CD4-positive, alpha-beta T cell (primary cell): ENCODE data around the gene MAP3K4. TPM values are rescaled to one million over a fixed set of nuclear protein-coding genes. Genes with fewer than 3 reads are reported as not detected.

Experiments used
- ATAC-seq: fragments of 200-7000 bp; cut with Tn5 transposase; one replicate; pipeline ENCODE4 v1.10.0; 2022; ENCODE audit warnings: mild to moderate bottlenecking; ENCODE audit not compliant: poor library complexity
- CTCF ChIA-PET: fragments of 350-600 bp; sonication (Branson Sonifier 250); formaldehyde crosslinking; loops from one replicate; lab custom pipeline; 2021; ENCODE audit warnings: antibody characterized with exemption, inconsistent platforms; lab: Charles Lee
- POLR2A ChIA-PET: fragments of 350-600 bp; sonication (Branson Sonifier 250); formaldehyde crosslinking; loops from one replicate; lab custom pipeline; 2021; ENCODE audit warnings: antibody characterized with exemption, inconsistent platforms; lab: Charles Lee
- DNase-seq, 14 experiments: peaks; one replicate each; pipeline ENCODE4 v3.0.0-alpha.2; 2013 to 2020; ENCODE audit warnings: mixed read lengths in 2 of 14
- H3K27ac ChIP-seq, 2 donors: one replicate each; pipeline versions ENCODE4 v1.5.1 to v1.7.0; 2013; ENCODE audit warnings: low read length in 2 of 2, low read depth in 1 of 2, mild to moderate bottlenecking in 1 of 2
- H3K27me3 ChIP-seq, 2 experiments: 1 replicate in 1 of 2; 2 replicates in 1 of 2; pipeline versions ENCODE4 v1.6.1 to v1.7.0; 2013; ENCODE audit warnings: low read length in 2 of 2, control low read depth in 1 of 2, mild to moderate bottlenecking in 1 of 2, moderate library complexity in 1 of 2; ENCODE audit not compliant: insufficient read depth in 2 of 2, control insufficient read depth in 1 of 2
- H3K36me3 ChIP-seq: one replicate; pipeline ENCODE4 v1.6.1; 2013; ENCODE audit warnings: low read length, control low read depth; ENCODE audit not compliant: insufficient read depth
- H3K4me1 ChIP-seq: one replicate; pipeline ENCODE4 v1.6.1; 2013; ENCODE audit warnings: low read length, control low read depth; ENCODE audit not compliant: insufficient read depth
- H3K4me3 ChIP-seq: one replicate; pipeline ENCODE4 v1.5.1; 2013; ENCODE audit warnings: mild to moderate bottlenecking, low read length, moderate library complexity
- H3K9me3 ChIP-seq, 2 experiments: 1 replicate in 1 of 2; 2 replicates in 1 of 2; pipeline versions ENCODE4 v1.6.1 to v1.7.0; 2013; ENCODE audit warnings: low read length in 2 of 2, mild to moderate bottlenecking in 2 of 2, control low read depth in 1 of 2, moderate library complexity in 1 of 2; ENCODE audit not compliant: control insufficient read depth in 1 of 2, insufficient read depth in 1 of 2
- H3K27ac Mint-ChIP-seq: one replicate; pipeline ENCODE4 v1.8.0; 2020; ENCODE audit warnings: mixed read lengths
- H3K27me3 Mint-ChIP-seq: one replicate; pipeline ENCODE4 v1.8.0; 2021; ENCODE audit warnings: mixed read lengths
- H3K36me3 Mint-ChIP-seq: one replicate; pipeline ENCODE4 v1.8.0; 2021; ENCODE audit warnings: low read depth, mixed read lengths
- H3K4me1 Mint-ChIP-seq: one replicate; pipeline ENCODE4 v1.8.0; 2021; ENCODE audit warnings: low read depth, mixed read lengths
- H3K4me3 Mint-ChIP-seq: one replicate; pipeline ENCODE4 v1.8.0; 2020; ENCODE audit warnings: mild to moderate bottlenecking, mixed read lengths
- H3K9me3 Mint-ChIP-seq: one replicate; pipeline ENCODE4 v1.8.0; 2020; ENCODE audit warnings: mixed read lengths
- intact Hi-C, 2 experiments: fragments of 100-400 bp; cut with DNase I in 1 of 2; cut with micrococcal nuclease in 1 of 2; formaldehyde crosslinking; loops; one replicate each; pipeline versions ENCODE4 v1.15.1 to v1.9.0; 2023 to 2025; cut with DNase I, micrococcal nuclease
- total RNA-seq, 174 experiments: library from RNA in 2 of 174; stranded (reverse) in 2 of 174; gene quantifications; one replicate each; pipeline ENCODE4 v1.2.3 and lab custom pipeline; 2021 to 2026
- TF ChIP-seq, protein P1 (sequence below): fragments of 200-600 bp; IDR thresholded peaks from one replicate; pipeline ENCODE4 v1.8.0; 2022; ENCODE audit warnings: antibody characterized with exemption, mild to moderate bottlenecking

Gene MAP3K4
- total RNA-seq, 2 experiments from 2014 or later, result 75.5 to 80.3 TPM

DNA sequence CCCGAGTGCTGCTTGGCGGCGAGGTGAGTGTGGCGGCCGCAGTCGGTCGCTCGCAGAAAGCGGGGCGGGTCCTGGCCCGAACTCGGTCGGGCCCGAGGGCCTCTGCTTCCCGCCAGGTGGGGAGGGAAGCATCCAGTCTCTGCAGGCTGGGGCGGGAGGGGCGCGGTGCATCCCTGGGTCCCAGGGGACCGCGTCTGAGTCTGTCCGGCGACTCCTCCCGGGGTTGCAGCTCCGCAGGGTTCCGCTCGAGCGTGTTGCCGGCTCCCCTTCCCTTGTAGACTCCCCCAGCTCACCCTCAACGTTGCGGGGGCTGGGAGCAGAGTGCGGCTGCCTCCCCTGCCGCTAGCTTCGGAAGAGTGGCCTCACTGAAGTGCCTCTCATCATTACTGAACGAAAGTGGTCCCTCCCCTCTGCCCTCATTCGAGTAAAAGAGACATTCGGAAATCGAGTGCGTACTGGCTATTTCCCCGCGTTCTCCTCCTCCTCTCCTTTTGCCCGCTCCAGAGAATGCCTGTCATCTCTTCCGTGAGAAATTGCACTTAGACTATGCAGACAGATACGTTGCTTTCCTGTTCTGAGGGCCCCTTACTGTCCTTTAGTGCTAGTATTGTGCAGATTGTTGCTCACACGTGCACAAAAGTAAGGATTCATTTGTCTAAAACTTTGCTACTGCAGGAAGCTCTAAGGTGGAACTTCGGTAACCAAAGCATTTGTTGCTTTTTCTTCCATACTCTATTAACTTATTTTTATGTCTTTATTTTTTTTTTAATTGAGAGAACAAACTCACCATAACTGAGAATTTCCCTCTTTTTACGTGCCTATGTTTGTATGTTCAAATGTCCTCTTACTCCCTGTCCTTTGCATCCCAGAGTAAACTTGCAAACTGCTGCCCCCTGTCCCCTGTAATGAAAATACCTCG, 751 bp downstream of the MAP3K4 start:
- ATAC-seq (peak; percentile 65), DNase-seq (peak in 12 of 14 experiments; percentile 3 to 75 (median 30))
- ChIA-PET POLR2A (interaction anchor here (0.9 to 3.0 kb wide), 9 partner anchors 7 to 282 kb away, joined by 3 to 18 read pairs (median 5); partner anchors contain the start of gene AGPAT4), CTCF (interaction anchor here (0.7 to 2.7 kb wide), 5 partner anchors 12 to 62 kb away, joined by 3 to 10 read pairs (median 3); no protein-coding TSS in a partner anchor)
- Mint-ChIP-seq H3K27ac (peak overlapping the region; percentile 90), H3K36me3 (peaks cover 16% of the 10 kb centered on the region), H3K9me3 (no peaks in the 10 kb centered on the region), H3K4me3 (peak overlapping the region; percentile 97), H3K4me1 (peaks cover 55% of the 10 kb centered on the region), H3K27me3 (peaks cover 4% of the 10 kb centered on the region)
- Histone ChIP-seq H3K27ac (peak overlapping the region; percentile 72 to 83), H3K9me3 (no peaks in the 10 kb centered on the region), H3K36me3 (no peaks in the 10 kb centered on the region), H3K4me1 (peaks cover 16% of the 10 kb centered on the region), H3K27me3 (no peaks in the 10 kb centered on the region), H3K4me3 (peak overlapping the region; percentile 96)
- TF ChIP-seq, protein P1, sequence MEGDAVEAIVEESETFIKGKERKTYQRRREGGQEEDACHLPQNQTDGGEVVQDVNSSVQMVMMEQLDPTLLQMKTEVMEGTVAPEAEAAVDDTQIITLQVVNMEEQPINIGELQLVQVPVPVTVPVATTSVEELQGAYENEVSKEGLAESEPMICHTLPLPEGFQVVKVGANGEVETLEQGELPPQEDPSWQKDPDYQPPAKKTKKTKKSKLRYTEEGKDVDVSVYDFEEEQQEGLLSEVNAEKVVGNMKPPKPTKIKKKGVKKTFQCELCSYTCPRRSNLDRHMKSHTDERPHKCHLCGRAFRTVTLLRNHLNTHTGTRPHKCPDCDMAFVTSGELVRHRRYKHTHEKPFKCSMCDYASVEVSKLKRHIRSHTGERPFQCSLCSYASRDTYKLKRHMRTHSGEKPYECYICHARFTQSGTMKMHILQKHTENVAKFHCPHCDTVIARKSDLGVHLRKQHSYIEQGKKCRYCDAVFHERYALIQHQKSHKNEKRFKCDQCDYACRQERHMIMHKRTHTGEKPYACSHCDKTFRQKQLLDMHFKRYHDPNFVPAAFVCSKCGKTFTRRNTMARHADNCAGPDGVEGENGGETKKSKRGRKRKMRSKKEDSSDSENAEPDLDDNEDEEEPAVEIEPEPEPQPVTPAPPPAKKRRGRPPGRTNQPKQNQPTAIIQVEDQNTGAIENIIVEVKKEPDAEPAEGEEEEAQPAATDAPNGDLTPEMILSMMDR, result peak; percentile 59
- intact Hi-C loops, result loop anchor here (2.0 to 10.0 kb wide), 7 partner anchors 80 to 1740 kb away; partner anchors contain the start of gene AGPAT4 (in 1 of the 2)

DNA sequence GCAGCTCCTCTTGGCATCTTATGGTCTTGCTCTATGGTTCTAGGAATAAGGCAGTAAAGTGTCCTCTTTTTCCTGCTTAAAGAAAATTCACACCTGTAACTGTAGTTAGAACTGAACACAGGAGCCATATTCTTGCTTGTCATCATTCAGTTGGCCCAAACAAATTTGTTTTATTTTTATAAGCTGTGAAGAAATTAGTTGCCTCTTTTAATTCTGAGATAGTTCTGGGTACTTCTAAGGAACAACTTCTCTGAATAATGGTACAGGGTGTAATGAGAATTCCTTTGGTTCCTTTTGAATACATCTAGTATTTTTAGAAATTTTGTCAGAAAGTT, 1.4 kb downstream of the MAP3K4 start:
- H3K4me1 Mint-ChIP-seq, result peaks cover 61% of the 10 kb centered on the region

DNA sequence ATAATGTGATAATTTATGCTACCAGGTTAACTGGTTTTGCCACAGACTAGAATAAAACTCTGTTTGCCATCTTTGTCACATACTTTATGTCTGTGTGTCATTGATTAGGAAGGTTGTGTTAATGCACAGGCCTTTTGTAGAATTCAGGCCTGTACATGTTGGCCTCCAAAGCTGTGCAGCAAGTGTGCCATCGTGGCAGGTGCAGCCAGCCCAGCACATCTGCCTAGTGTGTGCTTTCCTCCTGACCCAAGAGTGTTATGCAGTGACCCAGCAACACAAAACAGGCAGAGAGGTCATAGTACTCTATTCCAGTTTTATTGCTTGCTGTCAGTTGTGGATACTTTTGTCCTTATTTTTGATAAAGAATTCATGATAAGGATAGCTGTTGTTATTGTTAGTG, 3.7 kb downstream of the MAP3K4 start:
- Mint-ChIP-seq H3K27ac (no peak overlapping the region), H3K4me1 (peaks cover 79% of the 10 kb centered on the region), H3K36me3 (peaks cover 23% of the 10 kb centered on the region), H3K9me3 (no peaks in the 10 kb centered on the region), H3K27me3 (no peaks in the 10 kb centered on the region), H3K4me3 (peak overlapping the region; percentile 5)
- no peak for ATAC-seq
- CTCF ChIA-PET, result no interaction called here
- no peaks in the 10 kb centered on the region for H3K9me3 ChIP-seq
- no peak overlapping the region for H3K4me3 ChIP-seq
- H3K27me3 ChIP-seq, result no peaks in the 10 kb centered on the region
- POLR2A ChIA-PET, result no interaction called here
- TF ChIP-seq, protein P1, result no peak
- peaks cover 16% of the 10 kb centered on the region for H3K4me1 ChIP-seq
- H3K27ac ChIP-seq, result no peak overlapping the region
- DNase-seq, result no peak
- intact Hi-C loops, result loop anchor here in 1 of 2 experiments (5.0 to 10.0 kb wide), 2 partner anchors 87 to 470 kb away; no protein-coding TSS in a partner anchor
- no peaks in the 10 kb centered on the region for H3K36me3 ChIP-seq

More for the DNA sequence above, 1.4 kb downstream of the MAP3K4 start:
- no peak overlapping the region for H3K27ac ChIP-seq
- no peak for ATAC-seq
- peaks cover 16% of the 10 kb centered on the region for H3K36me3 Mint-ChIP-seq
- peak overlapping the region; percentile 97 for H3K4me3 Mint-ChIP-seq
- no peaks in the 10 kb centered on the region for H3K36me3 ChIP-seq
- DNase-seq, result no peak
- no peaks in the 10 kb centered on the region for H3K9me3 ChIP-seq
- TF ChIP-seq, protein P1, result no peak
- peaks cover 4% of the 10 kb centered on the region for H3K27me3 Mint-ChIP-seq
- no peaks in the 10 kb centered on the region for H3K27me3 ChIP-seq
- CTCF ChIA-PET, result interaction anchor here (0.7 to 2.7 kb wide), 3 partner anchors 17 to 62 kb away, joined by 3 to 10 read pairs (median 3); no protein-coding TSS in a partner anchor
- peaks cover 16% of the 10 kb centered on the region for H3K4me1 ChIP-seq
- no peaks in the 10 kb centered on the region for H3K9me3 Mint-ChIP-seq
- intact Hi-C loops, result loop anchor here (2.0 to 10.0 kb wide), 7 partner anchors 79 to 1739 kb away; partner anchors contain the start of gene AGPAT4 (in 1 of the 2)
- POLR2A ChIA-PET, result interaction anchor here (0.9 to 2.9 kb wide), 6 partner anchors 10 to 87 kb away, joined by 3 to 16 read pairs (median 4); no protein-coding TSS in a partner anchor
- H3K27ac Mint-ChIP-seq, result peak overlapping the region; percentile 90
- peak overlapping the region; percentile 96 for H3K4me3 ChIP-seq
